ENCODE results near the gene CREB3L2.
"Not testable (repeated sequence)": the region's sequence is repeated elsewhere in the genome, so short reads cannot be mapped to it uniquely, and the experiment has no call there.

The CREB3L2 gene

GRCh38 chr7:137867289-137867688 is 134.6 kb downstream of the CREB3L2 start:
- DNase-seq: no peak

- DNase-seq: no peak
Measured at GRCh38 chr7:137865764-137866163, 136.1 kb downstream of the CREB3L2 start.

- no peak for DNase-seq
Measured at GRCh38 chr7:137862964-137863363, 138.9 kb downstream of the CREB3L2 start.

- no peak for DNase-seq
Measured at GRCh38 chr7:137862358-137862757, 139.5 kb downstream of the CREB3L2 start.

- DNase-seq: no peak
Measured at GRCh38 chr7:137860542-137860941, 141.3 kb downstream of the CREB3L2 start.

GRCh38 chr7:137853053-137853452 is 148.8 kb downstream of the CREB3L2 start:
- no peak for DNase-seq

GRCh38 chr7:137852108-137852507 is 149.8 kb downstream of the CREB3L2 start:
- no peak for DNase-seq

GRCh38 chr7:137850972-137851945 is 150.6 kb downstream of the CREB3L2 start:
- DNase-seq: no peak

GRCh38 chr7:137850571-137850970 is 151.3 kb downstream of the CREB3L2 start:
- no peak for DNase-seq

GRCh38 chr7:137848095-137848494 is 153.8 kb downstream of the CREB3L2 start:
- no peak for DNase-seq

GRCh38 chr7:137847568-137848050 is 154.3 kb downstream of the CREB3L2 start:
- no peak for DNase-seq

- no peak for DNase-seq
Measured at GRCh38 chr7:137846827-137847567, 154.9 kb downstream of the CREB3L2 start, which contains the start of gene DGKI. Gene DGKI, minus strand, starts transcription at chr7:137846974.

GRCh38 chr7:137846549-137846826 is 155.4 kb downstream of the CREB3L2 start:
- DNase-seq: no peak

GRCh38 chr7:137844677-137845425 is 157.0 kb downstream of the CREB3L2 start:
- DNase-seq: no peak

GRCh38 chr7:137839903-137840779 is 161.7 kb downstream of the CREB3L2 start:
- no peak for DNase-seq

- no peak for DNase-seq
Measured at GRCh38 chr7:137838706-137839315, 163.1 kb downstream of the CREB3L2 start.

GRCh38 chr7:137836541-137836940 is 165.3 kb downstream of the CREB3L2 start:
- no peak for DNase-seq

GRCh38 chr7:137836113-137836509 is 165.8 kb downstream of the CREB3L2 start:
- no peak for DNase-seq

- no peak for DNase-seq
Measured at GRCh38 chr7:137835486-137836112, 166.3 kb downstream of the CREB3L2 start.

- no peak for DNase-seq
Measured at GRCh38 chr7:137834552-137834951, 167.3 kb downstream of the CREB3L2 start.

GRCh38 chr7:137832990-137833389 is 168.9 kb downstream of the CREB3L2 start:
- DNase-seq: not testable (repeated sequence)

All from NCI-H524 treated with DMSO at 0.1 percent for 48 hours (cell line).